Ovary (tissue), 3 donors: Measurements from ENCODE around the gene KDM2B.

Experiments used
- EP300 ChIP-seq: sonication (generic); formaldehyde crosslinking; IDR thresholded peaks from one replicate; pipeline ENCODE4 v1.6.1; 2017; ENCODE audit warnings: antibody characterized with exemption
- TF ChIP-seq, protein P1 (sequence below), 3 donors: fragments of 450-650 bp in 2 of 3; fragments of 200-600 bp in 1 of 3; IDR thresholded peaks; one replicate each; pipeline versions ENCODE4 v1.5.1 to v1.8.0; 2016 to 2022; ENCODE audit warnings: antibody characterized with exemption in 3 of 3, mild to moderate bottlenecking in 1 of 3
- donor health status: DM: no; HTN: no; CAD: no.

DNA sequence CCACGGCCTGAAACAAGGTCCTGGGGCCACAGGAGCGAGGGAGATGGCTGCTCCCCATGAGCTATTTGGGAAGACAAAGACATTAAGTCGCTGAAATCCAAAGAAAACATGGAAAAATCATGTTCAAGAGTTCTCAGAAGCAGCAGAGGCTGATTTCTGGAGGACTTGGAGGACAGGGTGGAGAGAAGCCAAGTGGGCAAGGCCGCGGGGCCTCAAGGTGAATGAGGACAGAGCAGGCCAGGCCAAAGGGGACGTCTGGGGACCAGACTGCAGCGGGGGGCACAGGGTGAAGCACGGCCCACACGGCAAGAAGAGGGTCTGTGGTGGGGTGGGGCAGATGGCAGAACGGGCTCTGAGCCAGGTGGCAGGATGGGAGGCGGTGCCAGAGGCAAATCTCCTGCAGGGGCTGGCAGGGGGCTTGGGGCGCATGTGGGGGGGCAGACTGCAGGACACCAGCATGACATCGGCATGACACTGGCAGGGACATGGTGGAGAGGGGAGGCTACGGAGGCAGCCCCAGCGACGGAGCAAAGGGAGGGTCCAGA lies 132.0 kb downstream of the KDM2B start:
- TF ChIP-seq, protein P1, sequence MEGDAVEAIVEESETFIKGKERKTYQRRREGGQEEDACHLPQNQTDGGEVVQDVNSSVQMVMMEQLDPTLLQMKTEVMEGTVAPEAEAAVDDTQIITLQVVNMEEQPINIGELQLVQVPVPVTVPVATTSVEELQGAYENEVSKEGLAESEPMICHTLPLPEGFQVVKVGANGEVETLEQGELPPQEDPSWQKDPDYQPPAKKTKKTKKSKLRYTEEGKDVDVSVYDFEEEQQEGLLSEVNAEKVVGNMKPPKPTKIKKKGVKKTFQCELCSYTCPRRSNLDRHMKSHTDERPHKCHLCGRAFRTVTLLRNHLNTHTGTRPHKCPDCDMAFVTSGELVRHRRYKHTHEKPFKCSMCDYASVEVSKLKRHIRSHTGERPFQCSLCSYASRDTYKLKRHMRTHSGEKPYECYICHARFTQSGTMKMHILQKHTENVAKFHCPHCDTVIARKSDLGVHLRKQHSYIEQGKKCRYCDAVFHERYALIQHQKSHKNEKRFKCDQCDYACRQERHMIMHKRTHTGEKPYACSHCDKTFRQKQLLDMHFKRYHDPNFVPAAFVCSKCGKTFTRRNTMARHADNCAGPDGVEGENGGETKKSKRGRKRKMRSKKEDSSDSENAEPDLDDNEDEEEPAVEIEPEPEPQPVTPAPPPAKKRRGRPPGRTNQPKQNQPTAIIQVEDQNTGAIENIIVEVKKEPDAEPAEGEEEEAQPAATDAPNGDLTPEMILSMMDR (IDR thresholded peaks at IDR 0.05), result no peak
- TF ChIP-seq EP300, result no peak
